Measurements from ENCODE around the gene NFAT5.
"Not testable (repeated sequence)": the region's sequence is repeated elsewhere in the genome, so short reads cannot be mapped to it uniquely, and the experiment has no call there.

Gene NFAT5

DNA sequence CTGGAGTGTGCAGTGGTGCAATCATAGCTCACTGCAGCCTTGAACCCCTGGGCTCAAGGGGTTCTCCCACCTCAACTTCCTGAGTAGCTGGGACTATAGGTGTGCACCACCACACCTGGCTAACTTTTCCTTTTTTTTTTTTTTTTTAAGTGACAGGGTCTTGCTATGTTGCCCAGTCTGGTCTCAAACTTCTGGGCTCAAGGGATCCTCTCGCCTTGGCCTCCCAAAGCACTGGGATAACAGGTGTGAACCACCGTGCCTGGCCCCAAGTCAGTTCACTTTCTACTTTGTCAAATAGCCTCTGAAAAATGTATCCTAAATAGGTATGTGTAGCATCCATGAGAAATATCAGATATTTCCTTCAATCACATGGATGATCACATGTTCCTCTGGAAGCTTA is 9.9 kb upstream of the NFAT5 start:
- DNase-seq, result no peak

DNA sequence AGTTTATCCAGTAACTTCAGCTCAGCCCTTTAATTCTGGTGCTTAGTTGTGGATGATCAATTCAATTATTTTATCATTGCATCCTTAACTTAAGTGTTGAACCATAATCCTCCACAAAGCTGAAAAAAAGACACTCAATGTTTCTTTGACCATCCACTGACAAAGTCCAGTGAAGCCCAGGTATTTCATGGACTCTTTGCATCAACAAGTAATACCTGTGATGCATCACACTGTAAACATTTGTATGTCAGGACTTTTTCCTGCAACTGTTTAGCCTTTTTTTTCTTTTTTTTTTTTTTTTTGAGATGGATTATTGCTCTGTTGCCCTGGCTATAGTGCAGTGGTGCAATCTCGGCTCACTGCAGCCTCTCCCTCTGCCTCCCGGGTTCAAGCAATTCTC is 6.6 kb upstream of the NFAT5 start:
- DNase-seq, result no peak

DNA sequence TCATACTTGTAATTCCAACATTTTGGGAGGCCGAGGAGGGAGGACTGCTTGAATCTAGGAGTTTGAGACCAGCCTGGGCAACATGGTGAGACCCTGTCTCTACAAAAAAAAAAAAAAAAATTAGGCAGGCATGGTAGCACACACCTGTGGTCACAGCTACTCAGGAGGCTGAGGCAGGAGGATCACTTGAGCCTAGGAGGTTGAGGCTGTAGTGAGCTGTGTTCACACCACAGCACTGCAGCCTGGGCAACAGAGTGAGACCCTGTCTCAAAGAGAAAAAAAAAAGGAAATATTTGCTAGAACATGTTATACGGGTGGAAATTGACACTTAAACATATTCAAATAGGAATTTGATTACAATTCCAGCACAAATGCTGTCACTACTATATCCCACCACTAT is 4.4 kb upstream of the NFAT5 start:
- DNase-seq, result not testable (repeated sequence)

DNA sequence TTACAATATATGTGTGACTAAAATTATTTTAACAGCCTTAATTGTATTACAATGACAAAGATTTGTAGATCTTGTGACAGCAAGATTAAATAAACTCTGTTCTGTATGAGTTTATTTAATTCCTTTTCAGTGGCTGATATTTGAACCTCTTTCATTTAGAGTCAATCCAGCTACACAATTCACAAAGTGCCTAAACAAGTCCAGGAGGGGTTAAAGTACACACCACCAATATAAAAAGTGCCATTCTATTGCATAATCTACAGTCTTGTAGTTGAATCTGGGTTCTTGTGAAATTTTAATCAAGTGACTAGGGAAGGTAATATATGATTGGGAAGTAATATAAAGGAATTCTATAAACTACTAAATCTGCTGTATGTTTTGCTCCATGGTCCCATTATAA is 3.9 kb upstream of the NFAT5 start:
- no peak for DNase-seq

DNA sequence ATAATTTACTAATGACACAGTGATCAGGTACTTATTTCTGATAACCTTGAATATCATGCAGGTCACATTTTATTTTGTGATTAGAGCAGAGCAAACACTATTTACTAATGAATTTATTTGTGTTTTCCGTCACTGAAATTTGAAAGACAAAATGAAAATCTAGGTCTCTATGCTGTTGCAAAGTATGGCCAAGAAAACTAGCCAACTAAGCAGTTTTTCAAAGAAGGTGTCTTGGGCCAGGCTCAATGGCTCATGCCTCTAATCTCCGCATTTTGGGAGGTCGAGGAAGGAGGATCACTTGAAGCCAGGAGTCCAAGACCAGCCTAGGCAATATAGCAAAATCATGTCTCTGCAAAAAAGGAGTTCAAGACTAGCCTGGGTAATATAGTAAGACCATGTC is 3.0 kb upstream of the NFAT5 start:
- DNase-seq, result no peak

DNA sequence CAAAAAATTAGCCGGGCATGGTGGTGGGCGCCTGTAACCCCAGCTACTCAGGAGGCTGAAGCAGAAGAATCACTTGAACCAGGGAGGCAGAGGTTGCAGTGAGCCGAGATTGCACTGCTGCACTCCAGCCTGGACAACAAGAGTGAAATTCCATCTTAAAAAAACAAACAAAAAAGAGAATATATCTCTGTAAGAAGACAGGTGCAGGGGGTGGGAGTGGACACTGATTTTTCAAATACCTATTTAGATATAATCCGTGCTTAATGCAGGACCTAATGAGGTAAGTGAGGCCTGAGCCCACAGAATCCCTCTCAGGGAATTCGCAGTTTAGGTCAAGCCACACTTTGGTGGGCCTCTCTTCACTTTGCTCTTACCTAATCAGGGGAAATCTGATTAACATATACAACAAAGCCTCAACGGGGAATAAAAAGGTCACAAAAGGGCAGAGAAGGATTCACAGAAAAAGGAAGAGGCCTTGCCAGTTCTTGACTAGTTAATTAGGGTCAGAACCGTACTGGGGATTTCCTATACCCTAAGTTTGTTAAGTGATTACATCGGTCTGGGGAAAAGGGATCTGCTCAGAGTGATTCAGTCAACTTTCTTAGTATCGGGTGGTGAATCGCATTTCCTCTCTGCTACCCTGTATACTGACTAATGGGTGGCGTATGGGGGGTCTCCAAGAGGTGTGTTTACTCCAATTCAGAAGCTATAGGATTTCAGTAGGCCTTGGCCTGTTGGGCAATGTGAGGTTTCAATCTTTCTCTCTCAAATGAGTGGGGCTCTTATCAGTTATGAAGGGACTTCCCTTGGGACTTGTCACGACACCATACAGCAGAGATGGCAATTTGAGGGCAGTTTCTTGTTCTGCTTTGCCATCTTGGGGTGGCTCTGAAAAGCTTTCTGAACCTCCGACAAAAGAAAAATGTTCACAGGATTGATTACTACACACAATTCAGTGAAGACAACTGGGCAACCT is 1.9 kb upstream of the NFAT5 start:
- no peak for DNase-seq

DNA sequence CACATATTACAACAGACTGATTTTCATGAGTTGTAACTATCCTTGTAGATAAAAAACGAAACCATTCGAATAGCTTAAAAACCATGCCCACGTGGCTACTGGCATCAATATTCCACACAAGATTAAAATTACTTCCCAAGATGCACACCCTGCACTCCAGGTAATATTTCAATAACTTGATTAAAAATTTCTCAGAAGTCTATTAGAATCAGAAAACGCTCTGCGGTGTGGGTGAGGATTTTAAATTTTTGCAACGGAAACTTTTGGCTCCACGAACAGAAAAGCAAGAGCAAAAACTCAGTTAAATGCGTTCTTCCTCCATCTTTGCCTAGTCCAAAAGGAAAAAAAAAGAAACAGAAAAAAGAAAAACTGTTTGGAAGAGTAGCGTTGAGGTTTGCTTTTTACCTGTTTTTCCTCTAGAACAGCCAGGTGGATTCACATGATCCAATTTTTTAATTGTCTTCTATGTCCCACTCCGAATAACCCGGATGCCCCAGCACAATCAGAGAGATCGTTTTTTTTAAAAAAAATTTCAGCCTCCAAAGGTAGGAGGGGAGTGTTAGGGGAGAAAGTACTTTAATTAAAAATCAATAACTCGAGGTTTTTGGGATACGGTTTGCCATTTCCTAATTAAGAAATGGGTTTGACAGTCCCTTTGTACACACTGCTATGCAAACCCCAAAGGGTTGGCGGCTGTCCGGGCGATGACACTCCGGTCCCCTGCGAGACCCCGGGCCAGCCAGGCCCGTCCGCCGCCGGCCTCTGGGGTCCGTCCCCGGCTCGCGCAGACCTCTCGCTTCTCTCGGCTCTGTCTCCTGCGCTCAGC is 708 bp upstream of the NFAT5 start:
- no peak for DNase-seq

DNA sequence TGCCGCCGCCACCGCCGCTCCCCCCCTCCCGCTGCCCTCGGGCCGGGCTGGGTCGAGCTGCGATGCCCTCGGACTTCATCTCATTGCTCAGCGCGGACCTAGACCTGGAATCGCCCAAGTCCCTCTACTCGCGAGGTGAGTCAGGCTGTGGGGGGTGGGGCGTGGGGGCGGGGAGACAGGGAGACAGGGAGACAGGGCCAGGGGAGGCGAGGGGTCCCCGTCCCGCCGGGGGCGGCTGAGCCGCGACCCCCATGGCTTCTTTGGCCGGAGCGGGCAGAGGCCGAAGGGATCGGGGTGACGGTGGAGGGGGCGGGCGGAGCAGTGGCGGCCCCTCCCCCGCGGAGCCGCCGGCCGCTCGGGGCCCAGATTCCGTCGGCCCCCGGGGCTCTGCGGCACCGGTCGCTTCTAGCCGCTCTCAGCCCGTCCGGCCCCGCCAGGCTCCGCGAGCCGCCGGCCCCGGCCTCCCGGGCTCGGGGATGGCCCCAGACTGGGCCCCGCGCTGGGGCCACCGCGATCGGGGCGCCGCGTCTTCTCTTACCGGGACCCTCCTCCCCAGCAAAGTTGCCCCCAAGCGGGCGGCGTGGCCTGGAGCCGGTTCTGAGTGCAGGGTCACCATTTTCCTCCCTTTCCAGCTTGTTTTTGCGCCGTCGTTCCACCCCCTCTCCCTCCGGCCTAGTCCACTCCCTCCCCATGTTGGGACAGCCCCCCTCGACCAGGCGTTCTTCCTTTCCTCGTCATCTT is 644 bp downstream of the NFAT5 start:
- DNase-seq, result no peak

DNA sequence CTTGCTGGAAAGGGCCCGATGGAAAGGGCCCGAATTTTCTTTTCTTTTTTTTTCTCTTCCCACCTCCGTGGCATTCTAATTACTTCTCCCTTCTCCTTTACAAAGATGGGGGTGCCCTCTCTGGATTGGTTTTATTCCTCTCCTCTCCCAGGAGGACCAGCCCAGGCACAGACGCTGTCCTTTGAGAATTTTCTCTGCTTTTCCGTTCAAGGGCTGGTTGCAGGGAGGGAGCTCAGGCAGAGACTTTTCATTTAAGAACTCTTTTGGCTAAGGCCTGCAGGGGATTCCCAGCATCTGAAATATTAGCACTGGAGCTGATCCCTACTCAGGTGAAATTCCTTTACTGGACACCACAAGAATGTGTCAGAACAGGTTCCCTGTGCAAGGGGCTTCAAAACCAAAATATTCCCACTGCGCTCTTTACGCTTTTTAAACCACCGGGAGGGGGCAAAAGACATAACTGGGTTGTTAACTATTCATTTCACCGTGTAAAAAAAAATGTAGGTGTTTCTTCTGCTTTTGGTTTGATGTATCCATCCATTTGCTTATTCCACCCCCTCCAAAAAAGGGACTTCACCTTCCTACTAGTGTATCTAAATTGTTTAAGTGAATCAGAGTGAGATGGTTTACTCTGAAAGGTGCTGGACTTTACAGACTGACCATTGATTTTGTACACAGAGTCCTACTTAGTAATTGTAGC is 1.4 kb downstream of the NFAT5 start:
- no peak for DNase-seq

DNA sequence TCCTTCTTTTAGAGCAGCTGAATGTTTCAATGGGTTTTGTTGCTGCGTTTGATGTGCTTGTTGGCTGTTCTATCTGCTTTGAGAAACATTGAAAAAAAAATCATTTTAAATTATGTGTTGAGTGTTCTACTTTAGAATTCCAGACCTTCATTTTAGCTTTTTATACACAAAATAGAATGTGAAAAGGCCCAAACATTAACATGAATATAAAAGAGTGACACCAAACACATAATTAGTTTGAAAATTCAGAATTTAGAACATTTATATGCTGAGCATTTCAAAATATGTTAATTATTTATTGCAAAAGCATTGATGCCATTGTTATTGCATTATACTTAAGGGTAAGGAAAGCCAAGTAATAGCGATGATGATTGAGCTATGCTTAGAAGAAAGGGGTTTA is 2.9 kb downstream of the NFAT5 start:
- DNase-seq, result no peak

DNA sequence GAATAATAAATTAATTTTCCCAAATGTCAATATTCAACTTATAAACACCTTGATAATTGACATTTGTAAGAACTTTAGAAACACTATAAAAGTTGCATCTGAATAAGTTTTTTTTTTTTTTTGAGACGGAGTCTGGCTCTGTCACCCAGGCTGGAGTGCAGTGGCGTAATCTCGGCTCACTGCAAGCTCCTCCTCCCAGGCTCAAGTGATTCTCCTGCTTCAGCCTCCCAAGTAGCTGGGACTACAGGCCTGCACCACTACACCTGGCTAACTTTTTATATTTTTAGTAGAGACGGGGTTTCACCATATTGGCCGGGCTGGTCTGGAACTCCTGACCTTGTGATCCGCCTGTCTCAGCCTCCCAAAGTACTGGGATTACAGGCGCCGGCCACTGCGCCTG is 13.0 kb downstream of the NFAT5 start:
- not testable (repeated sequence) for DNase-seq

DNA sequence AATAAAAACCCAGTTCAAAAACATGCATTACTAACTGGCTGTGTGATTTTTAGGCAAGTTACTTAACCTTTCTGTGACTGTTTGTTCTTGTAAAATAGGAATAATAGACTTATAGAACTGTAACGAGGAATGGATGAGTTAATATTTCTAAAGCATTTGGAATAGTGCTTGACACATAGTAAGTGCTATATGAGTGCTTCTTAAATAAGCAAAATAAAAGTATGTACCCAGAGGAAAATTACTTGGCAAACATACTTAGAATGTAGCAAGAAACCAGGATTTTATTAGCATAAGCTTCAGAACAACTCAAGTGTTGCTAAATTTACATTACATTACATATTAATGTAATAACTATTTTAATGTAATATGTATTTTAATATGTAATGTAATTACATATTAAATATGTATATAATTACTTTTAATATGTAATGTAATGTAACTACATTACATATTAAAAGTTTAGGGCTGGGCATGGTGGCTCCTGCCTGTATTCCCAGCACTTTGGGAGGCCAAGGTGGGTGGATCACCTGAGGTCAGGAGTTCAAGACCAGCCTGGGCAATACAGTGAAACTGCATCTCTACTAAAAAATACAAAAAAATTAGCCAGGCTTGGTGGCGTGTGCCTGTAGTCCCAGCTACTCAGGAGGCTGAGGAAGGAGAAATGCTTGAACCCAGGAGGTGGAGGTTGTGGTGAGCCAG is 14.2 kb downstream of the NFAT5 start:
- DNase-seq, result no peak

DNA sequence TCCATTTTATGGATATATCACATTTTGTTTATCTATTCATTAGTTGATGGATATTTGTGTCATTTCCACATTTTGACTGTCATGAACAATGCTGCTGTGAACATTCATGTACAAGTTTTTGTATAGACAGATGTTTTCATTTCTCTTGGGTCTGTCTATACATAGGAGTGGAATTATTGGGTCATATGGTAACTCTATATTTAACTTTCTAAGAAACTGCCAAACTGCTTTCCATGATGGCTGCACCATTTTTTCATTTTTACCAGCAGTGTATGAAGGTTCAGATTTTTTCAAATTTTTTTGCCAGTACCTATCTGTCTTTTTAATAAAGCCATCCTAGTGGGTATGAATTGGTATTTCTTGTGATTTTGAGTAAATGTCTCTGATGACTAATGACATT is 15.5 kb downstream of the NFAT5 start:
- DNase-seq, result no peak

DNA sequence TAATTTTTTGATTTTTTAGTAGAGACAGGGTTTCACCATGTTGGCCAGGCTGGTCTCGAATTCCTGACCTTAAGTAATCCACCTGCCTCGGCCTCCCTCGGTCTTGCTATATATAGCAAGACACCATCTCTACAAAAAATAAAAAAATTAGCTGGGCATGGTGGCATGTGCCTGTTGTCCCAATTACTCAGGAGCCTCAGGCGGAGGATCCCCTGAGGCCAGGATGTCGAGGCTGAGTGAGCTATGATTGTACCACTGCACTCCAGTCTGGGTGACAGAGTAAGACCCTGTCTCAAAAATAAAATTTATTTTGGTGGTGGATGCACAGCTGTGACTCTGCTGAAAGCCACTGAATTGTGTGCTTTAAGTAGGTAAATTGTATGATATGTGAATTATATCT is 18.7 kb downstream of the NFAT5 start:
- not testable (repeated sequence) for DNase-seq

DNA sequence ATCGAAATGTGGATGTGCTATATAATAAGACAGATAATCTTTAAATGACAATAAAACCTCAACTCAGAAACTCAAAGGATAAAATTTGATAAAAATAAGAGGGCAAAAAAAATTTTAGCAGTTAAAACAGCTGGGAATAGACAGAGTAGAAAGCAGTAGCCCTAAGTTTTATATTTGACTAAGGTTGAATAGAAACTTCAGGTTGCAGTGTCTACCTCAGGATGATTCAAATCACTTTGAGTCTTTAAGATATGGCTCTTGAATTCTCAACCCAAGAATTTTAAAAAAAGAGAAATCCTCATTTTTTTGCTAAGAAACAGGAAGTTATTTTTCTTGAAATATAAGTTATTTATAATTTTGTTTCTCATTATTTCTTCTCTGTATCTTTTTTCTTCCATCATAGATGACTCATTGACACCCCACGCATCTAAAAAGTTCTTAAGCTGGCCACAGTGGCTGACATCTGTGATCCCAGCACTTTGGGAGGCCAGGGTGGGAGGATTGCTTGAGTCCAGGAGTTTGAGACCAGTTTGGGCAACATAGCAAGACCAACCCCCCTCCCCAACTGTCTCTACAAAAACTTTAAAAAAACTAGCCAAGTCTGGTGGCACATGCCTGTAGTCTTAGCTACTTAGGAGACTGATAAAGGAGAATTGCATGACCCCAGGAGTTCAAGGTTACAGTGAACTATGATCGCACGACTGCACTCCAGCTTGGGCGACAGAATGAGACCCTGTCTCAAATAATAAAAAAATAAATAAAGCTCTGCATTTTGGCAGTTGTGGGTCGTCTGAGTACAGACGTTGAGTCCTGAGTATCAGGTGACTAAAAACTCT is 23.9 kb downstream of the NFAT5 start:
- no peak for DNase-seq

DNA sequence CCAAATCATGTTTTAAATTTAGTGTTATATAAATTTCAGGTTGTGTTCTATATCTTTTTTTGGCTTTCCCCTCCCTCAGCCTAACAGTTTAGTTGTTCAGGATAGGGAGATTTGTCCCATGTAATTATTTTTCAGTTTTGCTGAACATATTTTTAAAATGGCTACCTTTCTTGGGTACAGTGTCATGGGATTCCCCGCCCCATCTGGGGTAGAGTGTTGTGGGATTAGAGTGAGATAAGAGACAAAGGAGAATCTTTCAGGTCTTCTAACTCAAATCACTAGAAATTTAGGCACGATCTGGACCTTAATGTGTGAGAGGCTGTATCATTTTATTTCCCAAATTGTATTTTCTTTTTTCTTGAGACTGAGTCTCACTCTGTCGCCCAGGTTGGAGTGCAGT is 24.8 kb downstream of the NFAT5 start:
- no peak for DNase-seq

DNA sequence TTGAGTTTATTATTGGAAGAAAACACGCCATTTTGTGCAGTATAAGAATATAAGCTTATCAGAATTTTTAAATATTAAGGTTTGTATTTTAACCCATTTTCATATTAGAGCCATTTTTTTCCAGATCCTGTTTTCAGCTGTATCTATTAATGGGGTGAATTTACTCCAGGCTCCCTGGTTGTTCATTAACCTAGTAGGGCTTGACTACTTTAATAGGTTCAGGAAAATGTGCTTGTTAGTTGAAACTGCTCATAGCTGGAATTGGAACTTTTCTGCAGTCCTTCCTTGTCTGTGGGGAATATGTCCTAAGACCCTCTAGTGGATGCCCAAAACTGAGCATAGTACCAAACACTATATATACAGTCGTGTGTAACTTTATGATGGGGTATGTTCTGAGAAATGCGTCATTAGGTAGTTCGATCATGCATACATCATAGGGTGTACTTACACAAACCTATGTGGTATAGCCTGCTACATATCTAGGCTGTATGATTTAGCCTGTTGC is 28.0 kb downstream of the NFAT5 start:
- DNase-seq, result no peak

DNA sequence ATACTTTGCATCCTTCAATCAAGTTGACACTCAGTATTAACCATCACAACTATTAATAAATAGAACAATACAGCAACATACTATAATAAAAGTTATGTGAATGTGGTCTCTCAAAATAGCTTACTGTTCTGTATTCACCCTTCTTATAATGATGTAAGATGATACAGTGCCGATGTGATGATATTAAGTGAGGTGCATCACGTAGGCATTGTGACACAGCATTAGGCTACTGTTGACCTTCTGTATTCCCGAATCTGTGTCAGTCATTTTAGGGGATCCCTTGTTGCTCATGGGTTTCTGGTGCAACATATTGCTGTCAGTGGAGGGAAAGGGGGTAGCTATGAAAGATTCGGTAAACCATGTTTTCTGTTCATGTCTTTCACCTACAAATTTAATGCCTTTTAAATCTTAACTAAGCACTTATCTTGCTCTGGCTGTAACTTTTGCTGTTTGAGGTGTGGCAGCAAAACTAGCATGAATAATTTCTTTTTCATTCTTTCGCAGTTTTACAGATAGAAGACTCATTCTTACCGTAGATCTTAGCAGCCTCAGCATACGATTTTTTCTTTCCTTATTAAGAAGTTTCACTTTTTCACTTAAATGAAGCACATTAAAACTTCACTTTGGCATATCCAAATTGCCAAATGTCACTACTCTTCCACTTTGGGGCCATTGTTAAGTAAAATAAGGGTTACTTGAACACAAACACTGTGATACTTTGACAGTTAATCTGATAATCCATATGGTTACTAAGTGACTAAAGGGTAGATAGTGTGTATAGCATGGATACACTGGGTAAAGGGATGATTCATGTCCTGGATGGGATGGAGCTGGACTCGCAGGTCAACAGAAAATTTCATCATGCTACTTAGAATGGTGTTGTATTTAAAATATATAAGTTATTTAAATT is 29.6 kb downstream of the NFAT5 start:
- no peak for DNase-seq

DNA sequence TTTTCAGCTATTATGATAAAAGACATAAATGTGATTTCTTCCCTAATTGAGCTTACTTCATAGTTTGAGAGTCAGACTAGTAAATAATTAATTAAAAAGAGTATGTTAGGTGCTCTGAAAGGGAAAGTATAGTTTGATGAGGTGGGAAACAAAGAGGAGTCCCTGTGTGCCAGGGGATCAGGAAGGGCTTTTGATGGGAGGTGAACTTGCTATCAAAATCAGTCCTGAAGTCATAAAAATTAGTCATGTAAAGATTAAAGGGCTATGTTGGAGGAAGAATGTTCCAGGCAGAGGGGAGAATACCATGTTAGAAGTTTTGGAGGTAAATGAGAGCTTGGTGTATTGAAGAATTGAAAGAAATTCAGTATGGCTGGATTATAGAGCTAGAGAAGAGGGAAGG is 31.0 kb downstream of the NFAT5 start:
- no peak for DNase-seq

DNA sequence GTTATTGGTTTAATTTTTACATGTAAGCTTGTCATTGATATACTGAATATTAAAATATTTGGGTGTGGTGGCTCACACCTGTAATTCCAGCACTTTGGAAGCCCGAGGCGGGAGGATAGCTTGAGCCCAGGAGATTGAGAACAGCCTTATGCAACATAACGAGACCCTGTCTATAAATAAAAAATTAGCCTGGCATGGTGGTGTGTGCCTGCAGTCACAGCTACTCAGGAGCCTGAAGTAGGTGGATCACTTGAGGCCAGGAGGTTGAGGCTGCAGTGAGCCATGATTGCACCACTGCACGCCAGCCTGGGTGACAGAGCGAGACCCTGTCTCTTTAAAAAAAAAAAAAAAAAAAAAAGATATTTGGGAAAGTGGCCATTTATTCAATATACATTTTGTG is 32.3 kb downstream of the NFAT5 start:
- DNase-seq, result no peak

All from NCI-H524 treated with DMSO at 0.1 percent for 48 hours (cell line).